GM21723 (cell line): ENCODE results near the gene PTPRM.

ENCODE experiments used
- ATAC-seq: cut with Tn5 transposase; IDR thresholded peaks from one replicate; pipeline ENCODE4 v1.9.1; 2021; ENCODE audit warnings: mild to moderate bottlenecking, moderate library complexity; ENCODE audit not compliant: unreplicated experiment

Gene PTPRM

GRCh38 chr18:8339210-8339609 is 772.1 kb downstream of the PTPRM start:
- no peak for ATAC-seq

- no peak for ATAC-seq
Observed at GRCh38 chr18:8339952-8340351, 772.8 kb downstream of the PTPRM start.

- no peak for ATAC-seq
Observed at GRCh38 chr18:8341481-8342230, 774.5 kb downstream of the PTPRM start.

GRCh38 chr18:8348051-8348720 is 781.1 kb downstream of the PTPRM start:
- no peak for ATAC-seq

GRCh38 chr18:8349608-8350323 is 782.6 kb downstream of the PTPRM start:
- ATAC-seq, result no peak

GRCh38 chr18:8350628-8351027 is 783.5 kb downstream of the PTPRM start:
- ATAC-seq, result no peak

GRCh38 chr18:8351161-8351560 is 784.0 kb downstream of the PTPRM start:
- ATAC-seq, result no peak

GRCh38 chr18:8354304-8354703 is 787.2 kb downstream of the PTPRM start:
- no peak for ATAC-seq

GRCh38 chr18:8356001-8356400 is 788.9 kb downstream of the PTPRM start:
- ATAC-seq, result no peak

- no peak for ATAC-seq
Observed at GRCh38 chr18:8357320-8357719, 790.2 kb downstream of the PTPRM start.

- no peak for ATAC-seq
Observed at GRCh38 chr18:8358033-8358765, 791.1 kb downstream of the PTPRM start.

- no peak for ATAC-seq
Observed at GRCh38 chr18:8359076-8359475, 792.0 kb downstream of the PTPRM start.

GRCh38 chr18:8359481-8359880 is 792.4 kb downstream of the PTPRM start:
- ATAC-seq, result no peak

GRCh38 chr18:8361941-8362471 is 794.9 kb downstream of the PTPRM start:
- ATAC-seq, result no peak

GRCh38 chr18:8362863-8363262 is 795.7 kb downstream of the PTPRM start:
- ATAC-seq, result no peak

GRCh38 chr18:8364385-8364784 is 797.3 kb downstream of the PTPRM start:
- no peak for ATAC-seq

- ATAC-seq, result no peak
Observed at GRCh38 chr18:8365006-8365405, 797.9 kb downstream of the PTPRM start.

GRCh38 chr18:8365528-8365927 is 798.4 kb downstream of the PTPRM start:
- no peak for ATAC-seq

GRCh38 chr18:8366070-8366469 is 799.0 kb downstream of the PTPRM start:
- ATAC-seq, result no peak

- ATAC-seq, result no peak
Observed at GRCh38 chr18:8366656-8367055, 799.5 kb downstream of the PTPRM start.
